Keratinocyte (primary cell): Measurements from ENCODE around the gene TAGLN2. TPM values are rescaled to one million over a fixed set of nuclear protein-coding genes. Genes with fewer than 3 reads are reported as not detected.
A peak's percentile ranks its signal among the peaks of the same experiment; 100 is the strongest.

Source experiments
- DNase-seq: peaks from one replicate; pipeline ENCODE4 v3.0.0-alpha.2; 2011; ENCODE audit warnings: low read depth, missing footprints, low spot score
- FAIRE-seq: peaks from 2 replicates; lab custom pipeline; 2011; peaks lifted over from hg19 to GRCh38; lab: Jason Lieb, UNC
- H2AFZ ChIP-seq: 2 replicates; pipeline ENCODE4 v1.6.0; 2012; ENCODE audit warnings: low read length, control low read depth, inconsistent platforms; ENCODE audit not compliant: control insufficient read depth
- H3K27ac ChIP-seq: 2 replicates; pipeline ENCODE4 v1.5.1; 2011; ENCODE audit warnings: low read length; ENCODE audit not compliant: control insufficient read depth, insufficient read depth
- H3K27me3 ChIP-seq: 3 replicates; pipeline ENCODE4 v1.6.0; 2011; ENCODE audit warnings: low read length; ENCODE audit not compliant: control insufficient read depth, insufficient read depth; ENCODE audit errors: extremely low read depth
- H3K36me3 ChIP-seq, 2 experiments: 2 replicates in 1 of 2; 3 replicates in 1 of 2; pipeline ENCODE4 v1.5.1; 2011; ENCODE audit warnings: low read length in 2 of 2, mild to moderate bottlenecking in 1 of 2; ENCODE audit not compliant: control insufficient read depth in 2 of 2, insufficient read depth in 2 of 2; ENCODE audit errors: extremely low read depth in 1 of 2
- H3K4me1 ChIP-seq: 3 replicates; pipeline ENCODE4 v1.5.1; 2011; ENCODE audit warnings: low read length; ENCODE audit not compliant: control insufficient read depth, insufficient read depth; ENCODE audit errors: extremely low read depth
- H3K4me2 ChIP-seq: 3 replicates; pipeline ENCODE4 v1.6.0; 2011; ENCODE audit warnings: low read depth, low read length; ENCODE audit not compliant: control insufficient read depth, insufficient read depth; ENCODE audit errors: extremely low read depth
- H3K4me3 ChIP-seq, 3 experiments: fragments of 200-600 bp in 1 of 3; sonication (generic) in 1 of 3; 2 replicates in 2 of 3; 3 replicates in 1 of 3; pipeline ENCODE4 v1.5.1; 2011 to 2016; ENCODE audit warnings: low read length in 3 of 3, mild to moderate bottlenecking in 3 of 3, control low read depth in 2 of 3, inconsistent platforms in 1 of 3, low read depth in 1 of 3, mixed read lengths in 1 of 3, mixed run types in 1 of 3, moderate library complexity in 1 of 3; ENCODE audit not compliant: control insufficient read depth in 2 of 3, insufficient read depth in 2 of 3; ENCODE audit errors: extremely low read depth in 1 of 3
- H3K79me2 ChIP-seq: 2 replicates; pipeline ENCODE4 v1.6.0; 2012; ENCODE audit warnings: low read length; ENCODE audit not compliant: control insufficient read depth, insufficient read depth
- H3K9ac ChIP-seq: 3 replicates; pipeline ENCODE4 v1.6.0; 2011; ENCODE audit warnings: low read length; ENCODE audit not compliant: control insufficient read depth, insufficient read depth; ENCODE audit errors: extremely low read depth
- H3K9me1 ChIP-seq: 3 replicates; pipeline ENCODE4 v1.6.0; 2011; ENCODE audit warnings: low read length; ENCODE audit not compliant: control insufficient read depth, insufficient read depth; ENCODE audit errors: extremely low read depth
- H3K9me3 ChIP-seq: 2 replicates; pipeline ENCODE4 v1.5.1; 2012; ENCODE audit warnings: low read depth, low read length; ENCODE audit not compliant: control insufficient read depth
- H4K20me1 ChIP-seq: 3 replicates; pipeline ENCODE4 v1.6.0; 2011; ENCODE audit warnings: low read length; ENCODE audit not compliant: control insufficient read depth, insufficient read depth; ENCODE audit errors: extremely low read depth
- CTCF ChIP-seq, 3 experiments: IDR thresholded peaks in 1 of 3; conservative IDR thresholded peaks in 1 of 3; optimal IDR thresholded peaks in 1 of 3; 2 replicates in 2 of 3; 3 replicates in 1 of 3; pipeline versions ENCODE3 to v1.5.1; 2011; ENCODE audit warnings: low read length in 3 of 3, mild to moderate bottlenecking in 3 of 3, moderate library complexity in 2 of 3, control low read depth in 1 of 3, inconsistent platforms in 1 of 3; ENCODE audit not compliant: insufficient read depth in 2 of 3; ENCODE audit errors: extremely low read depth in 1 of 3
- EZH2 ChIP-seq: IDR thresholded peaks from one replicate; pipeline ENCODE4 v1.6.1; 2012; ENCODE audit warnings: inconsistent platforms, mild to moderate bottlenecking, low read length, moderate library complexity
- dilution Hi-C: fragments of 300-500 bp; cut with MboI; formaldehyde crosslinking; loops from one replicate; pipeline ENCODE4 v1.7.0; 2020; ENCODE audit warnings: low sequenced_read_pairs; ENCODE audit not compliant: extremely low pct_ligation_motif_present
- polyA plus RNA-seq, 5 experiments: library from polyadenylated mRNA; depleted of rRNA in 3 of 5; stranded (reverse) in 3 of 5; stranded (forward) in 1 of 5; unstranded in 1 of 5; fragments of >200 nt; gene quantifications; 1 replicate in 1 of 5; 2 replicates in 3 of 5; 3 replicates in 1 of 5; pipeline versions ENCODE4 v1.2.1 to v1.2.3, GENCODE V29; 2011 to 2012; ENCODE audit warnings: missing spikeins in 2 of 5, low read depth in 1 of 5, low replicate concordance in 1 of 5

The TAGLN2 gene
- polyA plus RNA-seq, 1 donor (not counting 4 experiments of a cell fraction or from before 2014, with no cell fraction given) = 709 TPM

GRCh38 chr1:159890390-159890789 is 34.9 kb downstream of the TAGLN2 start:
- TF ChIP-seq CTCF (optimal IDR thresholded peaks at IDR 0.05 in 1 of 3, IDR thresholded peaks at IDR 0.05 in 1 of 3, conservative IDR thresholded peaks at IDR 0.05 in 1 of 3; ENCODE audit: extremely low read depth in 1 of 3, insufficient read depth in 2 of 3, low read length in 3 of 3) = no peak
- TF ChIP-seq EZH2 = no peak
- dilution Hi-C loops = no loop called here
- Histone ChIP-seq H3K36me3 (no peaks in the 10 kb centered on the region), H3K27ac (no peak overlapping the region), H2AFZ (no peak overlapping the region), H3K27me3 (no peaks in the 10 kb centered on the region), H3K4me1 (peaks cover 19% of the 10 kb centered on the region), H3K79me2 (no peaks in the 10 kb centered on the region), H3K9ac (no peak overlapping the region), H3K4me3 (no peak overlapping the region), H3K9me1 (no peaks in the 10 kb centered on the region), H3K4me2 (no peak overlapping the region), H3K9me3 (no peaks in the 10 kb centered on the region), H4K20me1 (no peaks in the 10 kb centered on the region)
- no peak for DNase-seq
- no peak for FAIRE-seq

GRCh38 chr1:159889821-159890252 is 35.5 kb downstream of the TAGLN2 start:
- DNase-seq = no peak
- Histone ChIP-seq H3K4me3 (no peak overlapping the region), H3K9me3 (no peaks in the 10 kb centered on the region), H3K27me3 (no peaks in the 10 kb centered on the region), H4K20me1 (no peaks in the 10 kb centered on the region), H3K79me2 (no peaks in the 10 kb centered on the region), H3K9ac (no peak overlapping the region), H2AFZ (peak overlapping the region; percentile 51), H3K9me1 (no peaks in the 10 kb centered on the region), H3K27ac (no peak overlapping the region), H3K36me3 (no peaks in the 10 kb centered on the region), H3K4me1 (peaks cover 19% of the 10 kb centered on the region), H3K4me2 (peak overlapping the region; percentile 54)
- no peak for TF ChIP-seq EZH2
- TF ChIP-seq CTCF (optimal IDR thresholded peaks at IDR 0.05 in 1 of 3, IDR thresholded peaks at IDR 0.05 in 1 of 3, conservative IDR thresholded peaks at IDR 0.05 in 1 of 3; ENCODE audit: extremely low read depth in 1 of 3, insufficient read depth in 2 of 3, low read length in 3 of 3) = no peak
- dilution Hi-C loops = loop anchor here (5.0 kb wide), 1 partner anchor 93 kb away; no protein-coding TSS in a partner anchor
- peak; percentile 94 for FAIRE-seq
